ENCODE measurements around the gene SMARCA2.

The SMARCA2 gene

GRCh38 chr9:2138646-2139045, 123.5 kb downstream of the SMARCA2 start:
- DNase-seq = peak in 14 of 51 donors; percentile 6 to 43 (median 19)

DNA sequence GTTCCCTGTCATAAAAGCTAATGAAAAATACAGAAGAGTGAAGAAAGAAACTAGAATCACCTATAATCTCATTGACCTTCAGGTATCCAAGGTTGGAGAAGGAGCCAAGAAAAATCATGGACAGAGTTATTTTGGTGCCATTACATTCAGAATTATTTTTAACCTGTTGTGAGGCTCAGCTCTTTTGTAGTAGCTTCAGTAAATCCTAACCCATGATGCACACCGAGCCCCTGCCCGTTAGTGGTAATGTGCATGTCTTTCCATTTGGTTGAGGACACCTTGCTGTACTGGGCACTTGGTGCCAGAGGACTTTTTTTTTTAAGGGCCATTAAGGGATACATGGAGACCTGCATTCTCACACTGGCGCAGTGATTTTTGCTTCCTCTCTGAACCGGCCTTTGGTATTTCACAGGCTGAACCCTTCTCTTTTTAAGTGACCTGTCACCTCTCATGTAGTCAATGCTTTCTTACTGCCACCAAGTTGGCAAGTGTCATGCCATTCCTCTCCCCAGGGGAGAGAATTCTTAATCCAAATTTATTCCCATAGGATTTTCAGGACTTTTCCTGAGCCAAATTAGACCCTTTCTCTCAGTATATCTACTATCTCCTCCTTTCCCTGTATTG, 125.6 kb downstream of the SMARCA2 start:
- DNase-seq = no peak

DNA sequence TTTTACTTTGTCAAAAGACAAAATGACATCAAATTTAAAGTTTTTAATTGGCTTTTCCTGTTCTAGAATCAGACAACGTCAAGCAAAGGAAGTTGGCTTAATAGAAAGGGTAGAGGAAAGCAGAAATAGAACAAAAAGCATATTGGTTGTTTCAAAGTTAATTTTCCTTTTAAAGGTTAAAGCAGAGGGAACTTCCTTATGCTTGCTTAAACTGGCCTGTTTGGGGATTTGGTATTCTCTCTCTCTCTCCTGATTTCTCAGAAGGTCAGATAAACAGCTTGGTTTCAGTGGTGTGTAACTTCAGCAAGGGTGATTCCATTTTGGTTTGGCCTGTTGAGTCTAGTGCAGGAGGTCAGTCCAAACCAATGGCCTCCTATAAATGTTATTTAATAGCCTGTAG, 127.1 kb downstream of the SMARCA2 start:
- no peak for DNase-seq

DNA sequence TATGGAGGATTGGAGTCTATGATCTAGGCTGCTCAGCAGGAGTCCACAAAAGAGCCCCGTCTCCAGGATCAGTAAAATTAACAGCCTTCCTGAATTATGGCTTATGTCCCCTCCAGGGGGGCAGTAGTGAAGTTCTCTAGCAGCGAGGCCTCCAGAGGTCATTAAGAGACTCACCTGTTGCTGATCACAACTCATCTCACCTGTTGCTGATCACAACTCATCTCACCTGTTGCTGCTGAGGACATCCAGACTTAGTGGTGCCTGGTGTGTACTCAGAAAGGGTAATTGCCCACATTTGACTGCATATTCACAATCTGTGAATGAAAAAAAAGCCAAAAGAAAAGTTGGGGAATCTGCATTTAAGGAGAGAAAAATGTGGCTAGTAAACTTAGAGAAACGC, 129.5 kb downstream of the SMARCA2 start:
- no peak for DNase-seq

DNA sequence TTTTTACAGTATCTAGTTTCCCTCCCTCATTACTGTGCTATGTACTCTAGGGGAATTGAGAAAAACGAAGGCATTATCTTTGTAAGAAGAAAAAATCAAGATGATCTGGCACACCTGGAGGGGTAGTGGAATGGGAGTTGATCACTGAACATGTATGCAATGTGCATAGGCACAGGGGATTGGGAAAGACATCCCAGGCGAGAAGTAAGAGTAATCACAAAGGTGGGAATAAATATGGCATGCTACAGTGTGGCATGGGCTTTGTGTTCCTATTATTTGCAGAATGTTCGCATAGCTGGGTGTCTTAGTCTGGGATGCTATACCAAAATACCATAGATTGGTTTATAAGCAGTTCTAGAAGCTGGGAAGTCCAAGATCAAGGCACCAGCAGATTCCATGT, 130.6 kb downstream of the SMARCA2 start:
- DNase-seq = no peak

DNA sequence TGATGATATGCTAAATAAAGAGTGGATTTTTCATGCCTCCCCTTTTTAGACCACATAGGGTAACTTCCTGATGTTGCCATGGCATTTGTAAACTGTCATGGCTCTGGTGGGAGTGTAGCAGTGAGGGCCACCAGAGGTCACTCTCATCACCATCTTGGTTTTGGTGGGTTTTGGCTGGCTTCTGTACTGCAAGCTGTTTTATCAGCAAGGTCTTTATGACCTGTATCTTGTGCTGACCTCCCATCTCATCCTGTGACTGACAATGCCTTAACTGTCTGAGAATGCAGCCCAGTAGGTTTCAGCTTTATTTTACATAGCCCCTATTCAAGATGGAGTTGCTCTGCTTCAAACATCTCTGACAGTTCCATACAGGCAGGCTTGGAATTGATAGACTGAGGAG, 131.6 kb downstream of the SMARCA2 start:
- DNase-seq = peak in 2 of 51 donors; percentile 4 to 15

- DNase-seq = no peak
These were observed 135.2 kb downstream of the SMARCA2 start for GRCh38 chr9:2150338-2150737.

DNA sequence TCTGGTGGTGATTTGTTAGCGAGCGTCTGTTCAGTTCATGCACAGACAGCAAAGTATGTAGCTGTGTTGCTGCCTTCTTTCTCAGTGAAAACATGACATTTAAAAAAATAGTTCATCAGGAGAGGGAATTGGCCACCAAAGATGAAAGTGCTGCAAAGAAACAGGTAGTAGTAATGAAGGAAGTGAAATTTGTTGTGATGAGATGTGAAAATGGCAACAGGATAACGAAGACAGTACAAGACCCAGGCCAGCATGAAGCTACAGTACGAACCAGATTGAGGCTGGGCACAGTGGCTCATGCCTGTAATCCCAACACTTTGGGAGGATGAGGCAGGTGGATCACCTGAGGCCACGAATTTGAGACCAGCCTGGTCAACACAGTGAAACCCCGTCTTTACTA, 136.0 kb downstream of the SMARCA2 start:
- no peak for DNase-seq

DNA sequence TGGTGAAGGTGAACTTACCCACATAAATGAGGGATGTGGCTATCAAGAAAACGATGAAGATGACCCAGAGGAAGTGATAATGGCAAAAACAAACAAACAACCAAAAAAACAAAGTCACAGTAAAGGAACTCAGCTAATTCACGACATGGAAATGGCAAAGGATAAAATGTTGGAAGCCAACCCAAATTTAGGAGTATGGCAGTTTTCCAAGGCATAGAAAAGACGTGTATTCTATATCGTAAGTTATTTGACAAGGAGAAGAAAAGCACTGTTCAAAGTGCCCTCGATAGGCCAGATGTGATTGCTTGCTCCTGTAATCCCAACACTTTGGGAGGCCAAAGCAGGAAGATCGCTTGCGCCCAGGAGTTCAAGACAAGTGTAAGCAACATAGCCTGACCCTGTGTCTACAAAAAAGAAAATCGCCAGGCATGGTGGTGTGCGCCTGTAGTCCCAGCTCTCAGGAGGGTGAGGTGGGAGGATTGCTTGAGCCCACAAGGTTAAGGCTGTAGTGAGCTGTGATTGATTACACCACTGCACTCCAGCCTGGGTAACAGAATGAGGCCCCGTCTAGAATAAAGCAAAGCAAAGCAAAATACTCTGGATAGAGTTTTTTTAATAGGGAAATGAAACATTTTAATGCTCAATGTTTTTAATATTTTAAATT, 138.0 kb downstream of the SMARCA2 start:
- DNase-seq = no peak

DNA sequence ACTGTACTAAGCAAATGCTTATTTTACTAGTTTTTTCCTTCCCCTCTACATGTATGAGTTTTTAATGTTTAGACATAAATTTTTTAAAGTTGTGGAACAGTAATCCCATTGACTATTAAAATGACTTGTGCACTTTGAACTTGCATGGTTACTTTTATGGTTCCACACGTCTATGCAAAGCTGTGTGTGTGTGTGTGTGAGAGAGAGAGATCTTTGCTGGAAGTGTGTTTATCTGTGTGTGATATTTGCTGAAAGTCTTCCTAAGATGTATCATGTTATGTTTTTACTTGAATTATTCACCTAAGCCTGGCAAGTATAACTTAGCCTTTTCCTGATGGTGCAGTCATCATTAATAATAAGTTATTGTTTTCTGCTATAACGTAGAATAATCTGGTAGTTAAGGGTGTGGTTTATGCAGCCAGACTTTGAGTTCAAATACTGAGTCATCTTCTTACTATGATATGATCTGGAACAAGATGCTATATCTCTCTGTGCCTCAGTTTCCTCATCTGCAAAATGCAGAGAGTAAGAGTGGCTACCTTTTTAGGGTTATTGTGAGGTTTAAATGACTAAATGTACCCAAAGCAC, 138.6 kb downstream of the SMARCA2 start:
- DNase-seq = no peak

- no peak for DNase-seq
These were observed 139.6 kb downstream of the SMARCA2 start for GRCh38 chr9:2154731-2155130.

DNA sequence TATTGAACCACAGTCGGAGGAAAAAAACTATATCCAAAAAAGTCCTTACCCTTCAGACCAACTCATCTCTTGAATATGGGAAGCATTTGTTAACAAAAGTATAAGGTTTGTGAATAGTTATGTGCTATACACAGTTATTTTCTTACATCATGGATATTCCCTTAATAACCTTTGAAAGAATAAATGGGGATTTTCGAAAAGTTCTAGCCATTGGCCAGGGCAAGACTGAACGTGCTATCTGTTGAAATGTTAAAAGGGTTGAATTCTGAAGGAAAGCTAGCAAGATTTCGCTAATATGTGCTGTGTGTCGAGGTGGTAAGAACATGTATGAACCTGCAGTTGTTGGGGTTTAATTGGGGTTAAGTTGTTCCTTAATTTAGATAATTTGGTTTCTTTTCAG, 140.8 kb downstream of the SMARCA2 start:
- no peak for DNase-seq

DNA sequence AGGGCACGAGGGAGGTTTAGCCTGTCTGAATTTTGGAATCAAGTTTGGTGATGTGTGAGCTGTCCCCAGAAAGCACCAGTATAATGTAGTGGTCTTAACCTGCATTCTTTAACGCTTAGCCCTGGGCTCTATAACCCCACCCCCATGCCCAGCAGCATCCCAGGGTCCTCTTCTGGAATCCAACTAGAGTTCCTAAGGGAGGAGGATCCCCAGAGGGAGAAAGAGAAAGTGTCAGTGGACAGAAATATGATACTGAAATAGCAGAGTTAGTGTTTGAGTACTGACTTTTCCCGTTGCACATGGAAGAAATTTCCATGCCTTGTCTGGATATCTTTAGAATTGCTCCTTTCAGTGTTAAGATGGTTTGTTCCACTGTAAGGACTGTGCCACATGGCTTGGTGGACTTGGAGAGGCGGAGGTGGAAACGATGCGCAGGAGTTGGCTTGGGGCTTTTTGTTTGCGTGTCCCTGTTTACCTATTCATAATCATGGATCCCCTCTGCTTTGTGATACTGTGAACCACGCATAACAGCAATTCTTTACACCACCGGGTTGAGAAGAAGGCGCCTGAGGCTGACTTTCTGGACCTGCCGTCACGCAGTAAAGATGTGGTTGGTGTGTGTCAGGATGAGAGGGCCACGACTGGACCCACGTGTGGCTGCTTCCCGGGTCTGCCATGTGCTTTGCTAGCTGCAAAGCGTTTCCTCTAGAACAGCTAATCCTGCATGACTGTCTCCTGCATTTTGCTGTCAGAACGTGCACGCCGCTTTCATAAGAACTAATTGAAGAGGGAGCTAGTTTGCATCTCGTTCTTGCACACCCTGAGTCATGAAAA, 142.3 kb downstream of the SMARCA2 start:
- DNase-seq = peak in 37 of 51 donors; percentile 5 to 70 (median 29)

GRCh38 chr9:2158111-2158610, 143.0 kb downstream of the SMARCA2 start:
- DNase-seq = peak in 12 of 51 donors; percentile 2 to 66 (median 15)

GRCh38 chr9:2158766-2159430, 143.8 kb downstream of the SMARCA2 start:
- peak in 1 of 51 donors; percentile 47 for DNase-seq

DNA sequence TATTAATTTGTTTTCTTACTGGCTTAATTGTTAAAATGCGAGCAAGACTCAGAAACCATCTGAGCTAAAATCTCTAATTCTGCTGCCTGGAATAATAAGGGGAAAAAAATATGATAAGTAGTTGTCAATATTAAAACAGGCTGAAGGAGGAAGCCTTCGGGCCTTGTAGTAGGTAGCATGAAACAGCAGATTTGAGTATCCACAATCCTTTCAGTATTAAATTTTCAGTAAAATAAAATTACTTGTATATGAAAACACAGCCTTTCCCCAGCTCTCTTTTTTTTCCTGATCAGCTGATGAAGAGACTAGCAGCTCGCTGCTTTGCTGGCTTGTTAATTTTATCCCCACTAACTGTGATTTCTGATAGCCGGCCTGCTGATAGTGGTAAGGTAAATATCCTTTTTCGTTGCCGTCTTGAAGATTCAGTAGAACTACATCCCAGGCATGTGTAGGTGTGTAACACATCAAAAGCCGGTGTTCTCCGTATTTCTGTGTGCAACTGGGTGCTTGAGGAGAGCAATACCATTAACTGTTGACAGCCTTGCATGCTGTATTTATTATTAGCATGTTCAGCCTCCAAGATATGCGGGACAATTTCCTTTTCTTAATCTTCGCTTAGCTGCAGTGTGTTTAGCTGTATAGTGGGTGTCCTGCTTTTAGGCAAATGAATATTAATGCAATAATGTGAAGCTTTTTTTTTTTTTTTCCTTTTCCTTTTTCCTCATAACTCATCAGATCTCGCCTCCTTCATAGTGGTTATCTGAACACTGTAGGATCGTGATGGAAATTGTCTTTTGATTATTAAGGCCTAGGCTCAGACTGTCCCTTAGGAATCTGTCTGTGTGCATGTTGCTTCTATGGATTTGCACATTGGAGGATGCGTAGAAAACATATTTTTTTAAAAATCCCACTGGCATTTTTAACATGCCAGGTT, 144.6 kb downstream of the SMARCA2 start:
- peak in 9 of 51 donors; percentile 4 to 79 (median 15) for DNase-seq

DNA sequence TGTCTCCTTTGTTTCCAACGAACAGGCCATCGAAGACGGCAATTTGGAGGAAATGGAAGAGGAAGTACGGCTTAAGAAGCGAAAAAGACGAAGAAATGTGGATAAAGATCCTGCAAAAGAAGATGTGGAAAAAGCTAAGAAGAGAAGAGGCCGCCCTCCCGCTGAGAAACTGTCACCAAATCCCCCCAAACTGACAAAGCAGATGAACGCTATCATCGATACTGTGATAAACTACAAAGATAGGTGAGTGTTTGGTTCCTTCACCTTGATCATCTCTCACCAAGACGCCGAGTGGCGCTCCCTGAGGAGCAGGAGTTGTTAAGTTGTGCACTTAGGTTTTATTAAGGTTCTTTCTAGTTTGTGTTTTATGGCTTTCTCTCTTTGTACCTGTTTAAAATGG, 146.5 kb downstream of the SMARCA2 start:
- no peak for DNase-seq

DNA sequence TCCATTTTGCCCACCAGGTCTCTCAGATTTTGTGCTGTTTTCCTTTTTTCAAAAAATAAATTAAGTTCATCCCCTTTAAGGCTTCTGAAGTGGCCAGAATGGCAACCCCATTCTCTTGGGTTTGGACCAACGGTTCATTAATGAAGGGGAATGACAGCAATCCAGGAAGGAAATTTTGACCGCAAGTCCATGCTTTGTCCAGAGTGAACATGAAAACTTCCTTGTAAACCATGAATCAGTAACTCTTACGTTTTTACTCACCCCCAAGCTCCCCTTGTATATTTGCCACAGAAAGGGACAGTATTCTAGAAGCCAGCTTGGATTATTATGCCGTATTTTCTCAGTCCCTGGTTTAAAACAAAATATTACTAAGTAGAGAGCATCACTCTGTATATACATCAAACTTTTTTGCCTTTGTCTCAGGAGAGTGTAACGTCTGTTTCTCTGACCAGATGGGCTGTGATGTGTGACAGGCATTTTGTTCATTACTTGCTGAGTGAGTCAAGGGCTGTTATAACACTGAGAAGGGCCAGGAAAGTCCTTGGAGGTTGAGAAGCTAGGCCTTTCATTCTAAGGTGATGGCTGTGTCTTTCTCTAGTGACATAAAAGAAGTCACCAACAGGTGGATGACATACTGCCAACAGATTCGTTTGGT, 148.2 kb downstream of the SMARCA2 start:
- no peak for DNase-seq

DNA sequence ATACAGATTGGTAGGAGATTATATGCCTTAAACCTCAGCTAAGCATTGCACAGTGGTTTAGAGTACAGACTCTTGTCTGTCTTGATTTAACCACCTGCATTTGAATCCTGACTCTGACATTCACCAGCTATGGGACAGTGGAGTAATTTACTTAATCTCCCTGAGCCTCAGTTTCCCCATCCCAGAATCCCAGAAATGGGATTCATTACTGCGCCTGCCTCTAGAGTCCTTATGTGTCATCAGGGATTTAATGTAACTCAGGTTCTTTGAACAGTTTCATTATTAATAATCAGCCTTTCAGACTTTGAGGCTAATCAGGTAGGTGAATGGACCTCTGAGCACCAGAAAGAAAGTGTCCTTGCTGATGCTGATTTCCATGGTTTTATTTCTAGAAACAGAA, 149.1 kb downstream of the SMARCA2 start:
- DNase-seq = no peak

DNA sequence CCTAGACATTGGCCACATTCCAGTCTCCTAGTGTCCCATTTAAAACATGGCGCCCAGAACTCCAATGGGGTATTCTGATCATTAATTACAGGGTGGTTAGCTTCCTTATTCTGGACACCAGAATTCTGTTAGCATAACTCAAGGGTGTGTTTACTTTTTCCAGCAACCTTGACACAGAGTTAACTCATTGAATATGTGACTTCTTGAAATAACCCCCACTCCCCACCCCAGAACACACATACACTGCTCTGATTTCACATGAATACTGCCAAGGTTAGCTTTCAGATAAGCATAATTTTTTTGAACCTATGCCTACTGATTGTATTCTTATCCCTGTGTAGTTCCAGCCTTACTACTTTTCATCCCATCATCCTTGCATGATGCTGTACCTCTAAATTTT, 151.1 kb downstream of the SMARCA2 start:
- no peak for DNase-seq
